Heart right ventricle (tissue), 16 donors: ENCODE results near the gene NTRK1. TPM values are rescaled to one million over a fixed set of nuclear protein-coding genes. Genes with fewer than 3 reads are reported as not detected.

Experiments used
- ATAC-seq, 8 donors: fragments of 200-7000 bp; cut with Tn5 transposase; one replicate each; pipeline ENCODE4 v1.9.1; 2020; ENCODE audit warnings: mild to moderate bottlenecking in 8 of 8, moderate library complexity in 8 of 8, moderate number of reproducible peaks in 1 of 8
- DNase-seq, 2 donors: peaks; one replicate each; pipeline ENCODE4 v3.0.0-alpha.2; 2020
- H3K27ac ChIP-seq, 10 donors: fragments of 200-600 bp; sonication (generic) in 2 of 10; one replicate each; pipeline versions ENCODE4 v1.5.0 to v1.8.0; 2020 to 2022; ENCODE audit warnings: mild to moderate bottlenecking in 3 of 10
- H3K27me3 ChIP-seq, 7 donors: fragments of 200-600 bp; one replicate each; pipeline ENCODE4 v1.8.0; 2021 to 2022; ENCODE audit warnings: mild to moderate bottlenecking in 2 of 7
- H3K36me3 ChIP-seq, 9 donors: fragments of 200-600 bp; sonication (generic) in 1 of 9; one replicate each; pipeline versions ENCODE4 v1.5.0 to v1.8.0; 2020 to 2022; ENCODE audit warnings: mild to moderate bottlenecking in 2 of 9
- H3K4me1 ChIP-seq, 9 donors: fragments of 200-600 bp; sonication (generic) in 1 of 9; one replicate each; pipeline versions ENCODE4 v1.5.0 to v1.8.0; 2020 to 2022; ENCODE audit warnings: mild to moderate bottlenecking in 4 of 9
- H3K4me3 ChIP-seq, 10 donors: fragments of 200-600 bp; sonication (generic) in 2 of 10; one replicate each; pipeline versions ENCODE4 v1.5.0 to v1.8.0; 2020 to 2022; ENCODE audit warnings: mild to moderate bottlenecking in 7 of 10, moderate library complexity in 2 of 10
- H3K9me3 ChIP-seq, 11 donors: fragments of 200-600 bp in 10 of 11; sonication (generic) in 2 of 11; one replicate each; pipeline versions ENCODE4 v1.5.0 to v1.8.0; 2013 to 2022; ENCODE audit warnings: mild to moderate bottlenecking in 2 of 11, control low read depth in 1 of 11, moderate library complexity in 1 of 11
- WGBS, 2 donors: extraction: QIAGEN DNeasy Blood & Tissue Kit; methylation state at CpG; one replicate each; pipeline ENCODE4 v1.1.7; 2013; ENCODE audit warnings: inconsistent platforms in 1 of 2; 5-methylcytosine and 5-hydroxymethylcytosine counted together
- intact Hi-C, 10 donors: fragments of 100-400 bp; cut with DNase I; formaldehyde crosslinking; loops; one replicate each; pipeline versions ENCODE4 v1.11.1 to v1.14.2; 2022
- polyA plus RNA-seq, 2 donors: library from polyadenylated mRNA; stranded (reverse); fragments of 200-250 nt; gene quantifications; one replicate each; pipeline ENCODE4 v1.2.3, GENCODE V29; 2013
- total RNA-seq, 10 donors: library from RNA; stranded (reverse); fragmentation: NEBNext Ultra II Directional in 3 of 10; extraction: Animal tissue kit (Norgen Biotek cat#: 25700) in 3 of 10; gene quantifications; one replicate each; pipeline versions ENCODE4 v1.2.1 to v1.2.4, GENCODE V29; 2021 to 2023
- TF ChIP-seq, protein P1 (sequence below), 9 donors: fragments of 200-600 bp; sonication (generic) in 2 of 9; IDR thresholded peaks; one replicate each; pipeline versions ENCODE4 v1.5.0 to v1.8.0; 2021 to 2022; ENCODE audit warnings: antibody characterized with exemption in 9 of 9, mild to moderate bottlenecking in 5 of 9, moderate library complexity in 1 of 9
- donor health status: Arrhythmogenic right ventricular cardiomyopathy.
- donor health status: ischemic (EF 13 %, LVEDD 7.1; RV severe dilation, severe dysfunction).
- donor health status: healthy with polysubstance abuse.
- donor health status: DM: no; HTN: yes; CAD: no.
- donor health status: DM: no; HTN: no; CAD: no.
- donor health status: ischemic (EF 25% LVEDD 6.9; RV normal size, moderate dysfunction).
- donor health status: ischemic (EF 25% LVEDD 5.7; RV mildly dilated, moderate dysfunction).
- donor health status: healthy.
- donor health status: DM: yes; HTN: yes; CAD: no.
- donor health status: Ischemic cardiomyopathy.
- donor health status: ischemic (EF 35%, LVEDD 5.7; RV mildly dilated, moderate dysfunction).
- donor health status: nonischemic (EF 11% LVEDD 7.7; RV severe dilation, severe dysfunction).
- donor health status: DM: yes; HTN: yes; CAD: no.
- donor health status: PGD.
- donor health status: ischemic (EF 29% LVEDD 5.4; RV normal size, mild dysfunction).
- donor health status: nonischemic (EF 23%, LVEDD 6.1; RV moderate dilation, normal function).

The NTRK1 gene
- total and polyA plus RNA-seq, 12 donors = 0.15 to 3.7 (median 0.69) TPM

DNA sequence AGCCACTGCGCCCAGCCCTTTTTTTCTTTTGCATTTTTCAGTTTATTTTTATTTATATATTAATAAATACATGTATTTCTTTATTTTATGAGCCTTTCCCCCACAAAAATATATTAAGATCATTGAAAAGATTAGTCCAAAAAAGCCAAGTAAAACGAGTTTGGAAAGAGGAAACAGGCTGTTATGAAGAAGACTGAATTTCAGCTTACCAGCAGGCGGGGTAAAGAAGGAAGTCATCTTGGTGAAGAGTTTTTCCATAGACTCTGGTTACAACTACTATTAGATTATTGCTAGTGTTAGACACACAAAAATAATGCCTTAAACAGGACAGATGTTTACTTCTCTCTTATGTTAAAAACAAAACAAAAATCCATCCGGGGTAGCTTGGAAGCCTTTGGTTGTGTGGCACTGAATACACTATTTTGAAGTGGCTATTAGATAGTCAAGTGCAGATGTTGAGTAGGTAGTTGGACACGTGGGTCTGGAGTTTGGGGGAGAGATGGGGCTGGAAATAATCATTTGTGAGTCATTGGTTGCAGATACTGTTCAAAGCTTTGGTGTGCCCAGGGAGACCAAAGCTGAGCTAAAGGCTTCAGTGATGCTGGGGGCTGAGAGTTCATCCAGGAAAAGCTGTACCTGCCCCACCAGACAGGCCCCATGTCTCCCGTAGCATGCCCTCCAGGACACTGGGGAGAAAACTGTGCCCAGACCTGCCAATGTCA lies 51.1 kb downstream of the NTRK1 start:
- H3K4me3 ChIP-seq = no peak overlapping the region
- 81 to 83% methylated on average over 6 of the region's 6 CpGs for WGBS, 2 donors
- peaks cover 0 to 100% (median 23%) of the 10 kb centered on the region in 9 donors for H3K36me3 ChIP-seq
- DNase-seq = no peak
- ATAC-seq = no peak
- H3K27me3 ChIP-seq = peaks cover 0 to 21% (median 0%) of the 10 kb centered on the region in 7 donors
- no peak overlapping the region for H3K27ac ChIP-seq
- H3K9me3 ChIP-seq = no peaks in the 10 kb centered on the region
- TF ChIP-seq, protein P1, sequence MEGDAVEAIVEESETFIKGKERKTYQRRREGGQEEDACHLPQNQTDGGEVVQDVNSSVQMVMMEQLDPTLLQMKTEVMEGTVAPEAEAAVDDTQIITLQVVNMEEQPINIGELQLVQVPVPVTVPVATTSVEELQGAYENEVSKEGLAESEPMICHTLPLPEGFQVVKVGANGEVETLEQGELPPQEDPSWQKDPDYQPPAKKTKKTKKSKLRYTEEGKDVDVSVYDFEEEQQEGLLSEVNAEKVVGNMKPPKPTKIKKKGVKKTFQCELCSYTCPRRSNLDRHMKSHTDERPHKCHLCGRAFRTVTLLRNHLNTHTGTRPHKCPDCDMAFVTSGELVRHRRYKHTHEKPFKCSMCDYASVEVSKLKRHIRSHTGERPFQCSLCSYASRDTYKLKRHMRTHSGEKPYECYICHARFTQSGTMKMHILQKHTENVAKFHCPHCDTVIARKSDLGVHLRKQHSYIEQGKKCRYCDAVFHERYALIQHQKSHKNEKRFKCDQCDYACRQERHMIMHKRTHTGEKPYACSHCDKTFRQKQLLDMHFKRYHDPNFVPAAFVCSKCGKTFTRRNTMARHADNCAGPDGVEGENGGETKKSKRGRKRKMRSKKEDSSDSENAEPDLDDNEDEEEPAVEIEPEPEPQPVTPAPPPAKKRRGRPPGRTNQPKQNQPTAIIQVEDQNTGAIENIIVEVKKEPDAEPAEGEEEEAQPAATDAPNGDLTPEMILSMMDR (IDR thresholded peaks at IDR 0.05) = no peak
- intact Hi-C loops = no loop called here
- H3K4me1 ChIP-seq = peaks cover 0 to 38% (median 19%) of the 10 kb centered on the region in 9 donors

DNA sequence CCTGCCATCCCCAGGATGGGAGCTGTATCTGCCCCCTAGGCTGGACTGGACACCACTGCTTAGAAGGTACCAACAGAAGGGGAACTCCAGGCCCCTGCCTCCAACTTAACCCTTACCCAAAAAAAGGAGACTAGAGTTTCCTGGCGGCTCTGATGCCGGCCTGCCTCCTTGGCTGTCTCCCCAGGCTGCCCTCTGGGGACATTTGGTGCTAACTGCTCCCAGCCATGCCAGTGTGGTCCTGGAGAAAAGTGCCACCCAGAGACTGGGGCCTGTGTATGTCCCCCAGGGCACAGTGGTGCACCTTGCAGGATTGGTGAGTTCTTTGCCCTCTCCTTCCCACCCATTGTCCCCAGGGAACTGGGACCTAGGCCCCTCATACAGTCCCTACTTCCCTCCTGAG lies 51.6 kb downstream of the NTRK1 start:
- intact Hi-C loops = no loop called here
- H3K4me3 ChIP-seq = no peak overlapping the region
- no peak overlapping the region for H3K27ac ChIP-seq
- H3K4me1 ChIP-seq = peaks cover 0 to 32% (median 14%) of the 10 kb centered on the region in 9 donors
- DNase-seq (no peak), ATAC-seq (no peak)
- peaks cover 0 to 100% (median 19%) of the 10 kb centered on the region in 9 donors for H3K36me3 ChIP-seq
- WGBS, 2 donors = 62 to 70% methylated on average over 2 of the region's 2 CpGs
- peaks cover 0 to 21% (median 0%) of the 10 kb centered on the region in 7 donors for H3K27me3 ChIP-seq
- TF ChIP-seq, protein P1 (IDR thresholded peaks at IDR 0.05) = no peak
- H3K9me3 ChIP-seq = peaks cover 0 to 3% (median 0%) of the 10 kb centered on the region in 11 donors

DNA sequence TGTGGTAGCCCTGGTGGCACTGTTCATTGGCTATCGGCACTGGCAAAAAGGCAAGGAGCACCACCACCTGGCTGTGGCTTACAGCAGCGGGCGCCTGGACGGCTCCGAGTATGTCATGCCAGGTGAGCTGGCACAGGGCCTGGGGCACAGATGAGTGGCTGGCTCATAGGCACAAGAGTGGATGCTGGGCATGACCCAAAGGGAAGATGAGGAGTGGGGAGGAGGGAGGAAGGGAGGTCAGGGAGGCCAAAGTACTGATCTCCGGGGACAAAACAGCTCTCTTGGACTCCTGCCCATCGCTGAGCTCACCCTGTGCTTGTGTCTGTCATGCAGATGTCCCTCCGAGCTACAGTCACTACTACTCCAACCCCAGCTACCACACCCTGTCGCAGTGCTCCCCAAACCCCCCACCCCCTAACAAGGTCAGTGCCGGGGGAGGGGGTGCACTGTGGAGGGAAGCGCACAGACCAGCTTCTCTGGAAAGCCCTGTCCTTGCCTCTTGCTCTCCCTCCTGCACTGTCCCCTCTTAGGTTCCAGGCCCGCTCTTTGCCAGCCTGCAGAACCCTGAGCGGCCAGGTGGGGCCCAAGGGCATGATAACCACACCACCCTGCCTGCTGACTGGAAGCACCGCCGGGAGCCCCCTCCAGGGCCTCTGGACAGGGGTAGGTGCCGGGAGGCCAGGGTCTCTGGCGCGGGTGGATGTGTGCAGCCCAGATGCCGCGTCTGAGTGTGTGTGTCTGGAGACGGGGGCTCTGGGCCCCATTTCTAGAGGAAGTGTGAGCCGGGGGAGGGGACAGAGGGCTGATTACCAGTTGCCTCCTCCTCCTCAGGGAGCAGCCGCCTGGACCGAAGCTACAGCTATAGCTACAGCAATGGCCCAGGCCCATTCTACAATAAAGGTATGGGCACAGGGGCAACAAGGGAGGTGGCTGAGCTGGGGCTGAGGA lies 52.5 kb downstream of the NTRK1 start:
- WGBS, 2 donors = 65 to 69% methylated on average over 23 to 24 of the region's 24 CpGs
- peaks cover 0 to 96% (median 15%) of the 10 kb centered on the region in 9 donors for H3K36me3 ChIP-seq
- DNase-seq = no peak

More for the DNA sequence above, 52.5 kb downstream of the NTRK1 start:
- no peak overlapping the region for H3K4me3 ChIP-seq
- peaks cover 0 to 20% (median 0%) of the 10 kb centered on the region in 7 donors for H3K27me3 ChIP-seq
- peak in 6 of 8 donors; percentile 10 to 42 (median 37) for ATAC-seq
- H3K27ac ChIP-seq = no peak overlapping the region
- intact Hi-C loops = no loop called here
- H3K4me1 ChIP-seq = peaks cover 0 to 24% (median 10%) of the 10 kb centered on the region in 9 donors
- peaks cover 0 to 12% (median 0%) of the 10 kb centered on the region in 11 donors for H3K9me3 ChIP-seq
- TF ChIP-seq, protein P1 (IDR thresholded peaks at IDR 0.05) = no peak
